Left lobe of liver (tissue), 2 donors: ENCODE results near the gene KIF26A. TPM values are rescaled to one million over a fixed set of nuclear protein-coding genes. Genes with fewer than 3 reads are reported as not detected.

Experiments
- ATAC-seq: fragments of 200-7000 bp; cut with Tn5 transposase; one replicate; pipeline ENCODE4 v1.9.1; 2020; ENCODE audit warnings: mild to moderate bottlenecking, moderate library complexity
- DNase-seq: peaks from one replicate; pipeline ENCODE4 v3.0.0-alpha.2; 2020; ENCODE audit warnings: low spot score
- total RNA-seq: library from RNA; stranded (reverse); gene quantifications from one replicate; pipeline ENCODE4 v1.2.1, GENCODE V29; 2021
- donor health status: DM: no; HTN: no; CAD: no; lungs with moderate emphysema.
- donor health status: DM: no; HTN: yes; CAD: no.

KIF26A gene
- total RNA-seq, 1 donor from 2014 or later, result 1.3 TPM

- ATAC-seq, result no peak
- DNase-seq, result no peak
Measured at GRCh38 chr14:104230119-104230815, 91.9 kb downstream of the KIF26A start.

Other genes with a start within 250 kb of the KIF26A start
- gene TDRD9, start 210.1 kb upstream of the KIF26A start, total RNA-seq, result 0.75 TPM
- gene RD3L, start 196.1 kb upstream of the KIF26A start, total RNA-seq, result not detected
- 282 TPM for gene ASPG, start 52.9 kb upstream of the KIF26A start, total RNA-seq